Endothelial cell of umbilical vein (primary cell): ENCODE measurements around the gene ARHGEF10L. TPM values are rescaled to one million over a fixed set of nuclear protein-coding genes. Genes with fewer than 3 reads are reported as not detected.

ENCODE experiments used
- BruUV-seq: library from RNA; stranded (reverse); fragments of 400-500 nt; replicated peaks from 2 replicates; lab custom pipeline; 2021; lab: Mats Ljungman, UMichigan
- CTCF ChIA-PET: fragments of 300-600, 350-600 bp; sonication (Branson Sonifier 250); formaldehyde crosslinking; loops from one replicate; lab custom pipeline; 2021; ENCODE audit warnings: antibody characterized with exemption, inconsistent platforms; lab: Charles Lee
- POLR2A ChIA-PET: fragments of 300-600, 350-600 bp; sonication (Branson Sonifier 250); formaldehyde crosslinking; loops from one replicate; lab custom pipeline; 2021; ENCODE audit warnings: antibody characterized with exemption, inconsistent platforms; lab: Charles Lee
- DNase-seq: peaks from one replicate; pipeline ENCODE4 v3.0.0-alpha.2; 2011; ENCODE audit warnings: low read depth, low spot score
- FAIRE-seq: peaks from 2 replicates; lab custom pipeline; 2011; peaks lifted over from hg19 to GRCh38; lab: Jason Lieb, UNC
- H2AFZ ChIP-seq: 2 replicates; pipeline ENCODE4 v1.6.0; 2012; ENCODE audit warnings: low read depth, low read length, control low read depth, inconsistent platforms
- H3K27ac ChIP-seq: 2 replicates; pipeline ENCODE4 v1.5.1; 2011; ENCODE audit warnings: low read depth, mild to moderate bottlenecking, control low read depth, low read length, moderate library complexity; ENCODE audit not compliant: insufficient read depth
- H3K27me3 ChIP-seq, 2 experiments: 2 replicates each; pipeline versions ENCODE4 v1.6.0 to v1.6.1; 2011; ENCODE audit warnings: low read length in 2 of 2, mixed read lengths in 1 of 2; ENCODE audit not compliant: control insufficient read depth in 2 of 2, insufficient read depth in 2 of 2
- H3K36me3 ChIP-seq, 2 experiments: 2 replicates in 1 of 2; 3 replicates in 1 of 2; pipeline ENCODE4 v1.5.1; 2011; ENCODE audit warnings: low read length in 2 of 2, mild to moderate bottlenecking in 1 of 2, moderate library complexity in 1 of 2; ENCODE audit not compliant: control insufficient read depth in 2 of 2, insufficient read depth in 2 of 2; ENCODE audit errors: extremely low read depth in 1 of 2
- H3K4me1 ChIP-seq: 3 replicates; pipeline ENCODE4 v1.5.1; 2011; ENCODE audit warnings: mild to moderate bottlenecking, low read length; ENCODE audit not compliant: control insufficient read depth, insufficient read depth; ENCODE audit errors: extremely low read depth
- H3K4me2 ChIP-seq: 2 replicates; pipeline ENCODE4 v1.6.1; 2011; ENCODE audit warnings: low read length, control low read depth, mixed read lengths; ENCODE audit not compliant: insufficient read depth
- H3K4me3 ChIP-seq, 3 experiments: fragments of 200-600 bp in 1 of 3; sonication (generic), shearing (Covaris generic) in 1 of 3; replicated peaks in 1 of 3; 2 replicates each; pipeline ENCODE4 v1.5.1; 2011 to 2016; ENCODE audit warnings: control low read depth in 3 of 3, low read length in 3 of 3, mild to moderate bottlenecking in 2 of 3, inconsistent platforms in 1 of 3, low read depth in 1 of 3, moderate library complexity in 1 of 3; ENCODE audit not compliant: insufficient read depth in 1 of 3
- H3K79me2 ChIP-seq: 2 replicates; pipeline ENCODE4 v1.6.0; 2012; ENCODE audit warnings: low read length, inconsistent platforms; ENCODE audit not compliant: control insufficient read depth, insufficient read depth
- H3K9ac ChIP-seq: replicated peaks from 2 replicates; pipeline ENCODE3; 2011; ENCODE audit warnings: low read length, control low read depth; ENCODE audit not compliant: insufficient read depth; ENCODE audit errors: extremely low read depth
- H3K9me1 ChIP-seq: replicated peaks from 3 replicates; pipeline ENCODE4 v1.6.0; 2011; ENCODE audit warnings: mild to moderate bottlenecking, low read length; ENCODE audit not compliant: control insufficient read depth, insufficient read depth; ENCODE audit errors: extremely low read depth
- H3K9me3 ChIP-seq: replicated peaks from 2 replicates; pipeline ENCODE4 v1.5.1; 2012; ENCODE audit warnings: low read length, inconsistent platforms; ENCODE audit not compliant: control insufficient read depth, insufficient read depth
- H4K20me1 ChIP-seq: replicated peaks from 2 replicates; pipeline ENCODE3; 2011; ENCODE audit warnings: mild to moderate bottlenecking, low read length; ENCODE audit not compliant: control insufficient read depth, insufficient read depth; ENCODE audit errors: extremely low read depth
- CTCF ChIP-seq, 2 donors: IDR thresholded peaks; 1 replicate in 1 of 2; 2 replicates in 1 of 2; pipeline ENCODE4 v1.5.1; 2011; ENCODE audit warnings: low read length in 2 of 2, mild to moderate bottlenecking in 2 of 2, moderate library complexity in 2 of 2, control low read depth in 1 of 2, inconsistent platforms in 1 of 2, low read depth in 1 of 2; ENCODE audit not compliant: insufficient read depth in 1 of 2; ENCODE audit errors: extremely low read depth in 1 of 2
- EZH2 ChIP-seq: IDR thresholded peaks from 2 replicates; pipeline ENCODE4 v1.6.1; 2012; ENCODE audit warnings: borderline replicate concordance, low read depth, mild to moderate bottlenecking, moderate library complexity, low read length, inconsistent platforms; ENCODE audit not compliant: severe bottlenecking
- FOS ChIP-seq: IDR thresholded peaks from 2 replicates; pipeline ENCODE4 v1.6.1; 2011; ENCODE audit warnings: mild to moderate bottlenecking, low read length, moderate library complexity, borderline replicate concordance; ENCODE audit not compliant: insufficient read depth
- GATA2 ChIP-seq: IDR thresholded peaks from 2 replicates; pipeline ENCODE4 v1.7.0; 2011; ENCODE audit warnings: low read depth, mild to moderate bottlenecking, moderate library complexity, mixed read lengths, low read length; ENCODE audit not compliant: insufficient read length, insufficient read depth
- JUN ChIP-seq: IDR thresholded peaks from 2 replicates; pipeline ENCODE4 v1.6.1; 2011; ENCODE audit warnings: borderline replicate concordance, low read depth; ENCODE audit not compliant: insufficient read length, insufficient read depth
- MAX ChIP-seq: IDR thresholded peaks from 2 replicates; pipeline ENCODE4 v1.6.1; 2011; ENCODE audit not compliant: insufficient read depth, insufficient read length
- MYC ChIP-seq: IDR thresholded peaks from one replicate; pipeline ENCODE4 v1.6.1; 2011; ENCODE audit warnings: mild to moderate bottlenecking, low read depth, low read length
- POLR2A ChIP-seq: IDR thresholded peaks from 2 replicates; pipeline ENCODE4 v1.6.1; 2012; ENCODE audit warnings: low read depth, mild to moderate bottlenecking, control low read depth, low read length
- POLR2AphosphoS5 ChIP-seq: IDR thresholded peaks from 2 replicates; pipeline ENCODE4 v1.6.1; 2012; ENCODE audit warnings: low read depth, mild to moderate bottlenecking, control low read depth, low read length, moderate library complexity; ENCODE audit not compliant: insufficient read depth
- dilution Hi-C: fragments of 300-500 bp; cut with MboI; formaldehyde crosslinking; loops from one replicate; pipeline ENCODE4 v1.15.0; 2019; ENCODE audit warnings: low sequenced_read_pairs; ENCODE audit not compliant: extremely low pct_ligation_motif_present
- intact Hi-C: fragments of 100-400 bp; cut with micrococcal nuclease; formaldehyde crosslinking; loops from one replicate; pipeline ENCODE4 v1.10.0; 2022
- polyA plus RNA-seq, 4 experiments: library from polyadenylated mRNA; depleted of rRNA in 3 of 4; stranded (reverse) in 3 of 4; unstranded in 1 of 4; fragments of >200 nt; gene quantifications; 2 replicates each; pipeline versions ENCODE4 v1.2.1 to v1.2.3, GENCODE V29; 2011 to 2012; ENCODE audit warnings: missing spikeins in 1 of 4
- total RNA-seq: library from RNA; stranded (reverse); gene quantifications from 2 replicates; pipeline ENCODE4 v1.2.3, GENCODE V29; 2021

ARHGEF10L gene
- total and polyA plus RNA-seq, 2 donors (not counting 3 experiments of a cell fraction or from before 2014, with no cell fraction given) = 1.9 to 5.2 TPM

GRCh38 chr1:17734609-17735008 is 195.1 kb downstream of the ARHGEF10L start:
- intact Hi-C loops (no loop called here), dilution Hi-C loops (no loop called here)
- CTCF ChIA-PET = no interaction called here
- POLR2A ChIA-PET = no interaction called here
- Histone ChIP-seq H3K4me2 (no peak overlapping the region), H3K36me3 (no peaks in the 10 kb centered on the region), H3K9me3 (no peaks in the 10 kb centered on the region), H3K27ac (no peak overlapping the region), H3K9ac (no peak overlapping the region), H2AFZ (no peak overlapping the region), H3K79me2 (no peaks in the 10 kb centered on the region), H3K4me3 (no peak overlapping the region), H3K9me1 (no peaks in the 10 kb centered on the region), H3K4me1 (no peaks in the 10 kb centered on the region), H3K27me3 (no peaks in the 10 kb centered on the region), H4K20me1 (no peaks in the 10 kb centered on the region)
- no peak for TF ChIP-seq MAX
- no peak for TF ChIP-seq GATA2
- no peak for TF ChIP-seq EZH2
- FAIRE-seq (no peak), DNase-seq (no peak)
- no TSS peak for BruUV-seq

- no peak overlapping the region for H2AFZ ChIP-seq
- no peaks in the 10 kb centered on the region for H3K27me3 ChIP-seq
- TF ChIP-seq POLR2A (no peak), MAX (no peak), POLR2AphosphoS5 (no peak), GATA2 (no peak), EZH2 (no peak), MYC (no peak), JUN (no peak), FOS (no peak), CTCF (IDR thresholded peaks at IDR 0.05; ENCODE audit: extremely low read depth in 1 of 2, insufficient read depth in 1 of 2, low read depth in 1 of 2, low read length in 2 of 2) (no peak)
- no peak overlapping the region for H3K27ac ChIP-seq
- no peaks in the 10 kb centered on the region for H3K36me3 ChIP-seq
- H3K9me1 ChIP-seq = no peaks in the 10 kb centered on the region
- POLR2A ChIA-PET = no interaction called here
- DNase-seq = no peak
- no peak overlapping the region for H3K9ac ChIP-seq
- no peaks in the 10 kb centered on the region for H3K4me1 ChIP-seq
- no peak overlapping the region for H3K4me2 ChIP-seq
- H3K4me3 ChIP-seq = no peak overlapping the region
- H4K20me1 ChIP-seq = no peaks in the 10 kb centered on the region
- BruUV-seq = no TSS peak
- CTCF ChIA-PET = no interaction called here
- FAIRE-seq = no peak
- no peaks in the 10 kb centered on the region for H3K9me3 ChIP-seq
- dilution Hi-C loops (no loop called here), intact Hi-C loops (no loop called here)
- H3K79me2 ChIP-seq = no peaks in the 10 kb centered on the region
These were observed 195.8 kb downstream of the ARHGEF10L start for GRCh38 chr1:17735348-17735747.
